ENCODE results near the gene ACP7. TPM values are rescaled to one million over a fixed set of nuclear protein-coding genes. Genes with fewer than 3 reads are reported as not detected.

ACP7 gene
- total and polyA plus RNA-seq, 12 donors = not detected

DNA sequence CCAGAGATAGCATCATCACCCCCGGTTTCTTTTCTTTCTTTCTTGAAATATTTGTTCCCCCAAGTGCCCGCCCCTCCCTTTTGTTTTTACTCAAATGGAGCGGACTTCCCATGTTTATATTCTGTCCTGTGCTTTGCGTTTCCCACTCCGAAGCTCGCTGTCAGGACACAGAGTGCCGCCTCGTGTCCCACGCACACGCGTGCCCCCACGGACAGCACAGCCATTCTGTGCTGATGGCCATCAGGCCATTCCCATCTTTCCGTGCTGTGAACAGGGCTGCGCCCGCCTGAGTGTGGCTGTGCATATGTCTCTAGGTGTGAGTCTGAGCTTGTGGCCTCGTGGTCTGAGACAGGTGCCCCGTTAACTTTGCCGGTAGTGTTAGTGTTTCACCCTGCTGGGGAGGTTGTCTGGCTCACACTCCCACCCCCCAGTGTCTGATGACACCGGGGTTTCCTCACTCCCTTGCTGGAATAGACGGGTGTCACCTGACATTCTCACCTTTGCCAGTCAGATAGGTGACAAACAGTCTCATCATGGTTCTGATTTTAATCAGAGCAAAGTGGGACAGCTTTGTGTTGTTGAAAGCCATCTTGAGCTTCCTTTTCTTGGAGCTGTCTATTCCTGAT lies 48.3 kb downstream of the ACP7 start:
- DNase-seq = no peak
- WGBS, 4 donors = 74 to 85% (median 81%) methylated on average over 20 of the region's 20 CpGs
- no peak for TF ChIP-seq POLR2A (IDR thresholded peaks at IDR 0.05)
- TF ChIP-seq CTCF (IDR thresholded peaks at IDR 0.05) = no peak
- H3K27me3 ChIP-seq = no peaks in the 10 kb centered on the region
- H3K36me3 ChIP-seq (replicated peaks in 1 of 2) = no peaks in the 10 kb centered on the region
- H3K4me1 ChIP-seq (replicated peaks in 1 of 2) = peaks cover 35 to 62% of the 10 kb centered on the region in 2 donors
- no peaks in the 10 kb centered on the region for H3K9me3 ChIP-seq (replicated peaks in 1 of 3)
- no peak overlapping the region for H3K27ac ChIP-seq
- intact Hi-C loops (cut with DNase I) = no loop called here
- H3K4me3 ChIP-seq = no peak overlapping the region

DNA sequence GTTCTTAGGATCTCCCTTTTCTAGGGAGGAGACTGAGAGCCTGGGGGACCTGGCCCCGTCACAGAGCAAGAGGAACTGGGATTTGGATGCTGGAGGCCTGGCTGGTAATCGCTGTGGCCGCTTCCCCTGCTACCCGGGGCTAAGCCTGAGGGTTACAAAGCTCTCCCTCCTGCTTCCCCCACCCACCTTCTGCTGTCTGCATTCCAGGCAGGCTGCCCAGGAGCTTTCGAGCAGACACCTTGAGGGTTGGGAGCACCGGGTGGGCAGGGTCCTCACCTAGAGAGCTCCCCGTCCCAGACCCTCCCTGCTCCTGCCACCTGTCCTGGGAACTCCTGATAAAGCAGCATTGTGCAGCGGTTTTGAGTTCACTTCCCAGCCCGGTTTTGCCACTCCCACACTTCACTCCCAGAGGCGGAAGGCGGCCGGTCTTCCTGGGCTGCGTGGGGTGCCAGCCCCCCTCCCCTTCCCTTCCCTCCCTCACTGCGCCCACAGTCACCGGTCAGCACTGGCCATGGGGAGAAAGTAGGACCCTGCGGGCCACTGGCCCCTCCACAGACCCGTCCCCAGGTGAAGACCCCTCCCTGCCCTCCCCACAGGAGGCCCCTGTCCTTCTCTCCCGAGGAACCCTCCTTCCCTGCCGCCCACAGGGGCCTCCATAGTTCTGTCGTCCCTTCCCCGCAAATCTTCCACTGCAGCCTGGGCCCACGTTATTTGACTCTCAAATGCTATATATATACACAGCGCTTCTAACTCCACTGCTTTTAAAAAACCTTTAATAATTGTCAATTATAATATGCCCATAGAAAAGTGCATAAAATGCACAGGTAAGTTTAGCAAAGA lies 49.5 kb downstream of the ACP7 start:
- intact Hi-C loops (cut with DNase I) = no loop called here

GRCh38 chr19:39135701-39136100 lies 51.5 kb downstream of the ACP7 start:
- H3K27ac ChIP-seq = peak overlapping the region in 1 of 5 donors; percentile 13
- H3K27me3 ChIP-seq = no peaks in the 10 kb centered on the region
- intact Hi-C loops (cut with DNase I) = no loop called here
- no peak for DNase-seq
- H3K36me3 ChIP-seq (replicated peaks in 1 of 2) = no peaks in the 10 kb centered on the region
- H3K4me1 ChIP-seq (replicated peaks in 1 of 2) = peaks cover 45 to 68% of the 10 kb centered on the region in 2 donors
- 86 to 91% (median 89%) methylated on average over 13 of the region's 13 CpGs for WGBS, 4 donors
- no peak overlapping the region for H3K4me3 ChIP-seq
- no peak for TF ChIP-seq CTCF (IDR thresholded peaks at IDR 0.05)
- no peak for TF ChIP-seq POLR2A (IDR thresholded peaks at IDR 0.05)
- H3K9me3 ChIP-seq (replicated peaks in 1 of 3) = no peaks in the 10 kb centered on the region

More for the DNA sequence above, 49.5 kb downstream of the ACP7 start:
- Histone ChIP-seq H3K4me1 (replicated peaks in 1 of 2) (peaks cover 37 to 58% of the 10 kb centered on the region in 2 donors), H3K27ac (peak overlapping the region in 3 of 5 donors; percentile 54 to 84 (median 66)), H3K27me3 (no peaks in the 10 kb centered on the region), H3K9me3 (replicated peaks in 1 of 3) (no peaks in the 10 kb centered on the region), H3K4me3 (peak overlapping the region in 1 of 4 donors; percentile 27), H3K36me3 (replicated peaks in 1 of 2) (no peaks in the 10 kb centered on the region)
- 26 to 33% (median 29%) methylated on average over 12 to 23 of the region's 23 CpGs for WGBS, 4 donors
- TF ChIP-seq POLR2A (IDR thresholded peaks at IDR 0.05) = no peak
- no peak for TF ChIP-seq CTCF (IDR thresholded peaks at IDR 0.05)
- peak in 3 of 7 donors; percentile 50 to 64 (median 55) for DNase-seq

DNA sequence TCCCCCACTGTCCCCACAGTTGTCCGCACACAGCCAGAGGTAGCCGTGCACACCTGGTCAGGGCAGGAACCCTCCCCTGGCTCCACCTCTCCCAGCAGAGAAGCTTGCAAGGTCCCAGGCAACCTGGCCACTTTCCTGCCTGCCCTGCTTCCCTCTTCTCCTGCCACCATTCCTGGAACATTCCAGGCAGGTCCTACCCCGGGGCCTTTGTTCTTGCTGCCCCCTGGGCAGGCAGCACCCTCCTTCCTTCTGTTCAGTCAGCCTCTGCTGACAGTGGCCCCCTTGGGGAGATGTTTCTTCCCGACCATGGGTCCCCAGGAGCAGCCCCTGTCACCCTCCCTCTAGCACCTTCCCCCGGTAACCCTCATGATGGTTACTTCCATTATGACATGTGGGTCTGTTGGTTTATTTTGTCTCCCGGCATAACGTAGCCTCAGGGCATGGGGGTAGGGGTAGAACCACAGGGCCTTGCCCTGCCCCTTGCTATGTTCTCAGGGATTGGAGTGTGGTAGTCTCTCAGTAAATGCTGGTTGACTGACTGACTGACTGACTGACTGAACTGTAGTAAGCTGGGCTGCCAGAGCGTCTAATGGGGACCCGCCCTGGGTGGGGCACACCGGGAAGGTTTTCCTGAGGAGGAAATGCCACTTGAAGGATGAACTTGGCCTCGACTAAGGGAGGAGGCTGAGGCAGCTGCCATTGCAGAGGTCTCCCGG lies 52.2 kb downstream of the ACP7 start:
- DNase-seq = peak in 1 of 7 donors; percentile 35
- intact Hi-C loops (cut with DNase I) = no loop called here
- no peaks in the 10 kb centered on the region for H3K27me3 ChIP-seq
- no peaks in the 10 kb centered on the region for H3K9me3 ChIP-seq (replicated peaks in 1 of 3)
- H3K4me1 ChIP-seq (replicated peaks in 1 of 2) = peaks cover 45 to 63% of the 10 kb centered on the region in 2 donors
- H3K36me3 ChIP-seq (replicated peaks in 1 of 2) = no peaks in the 10 kb centered on the region
- peak overlapping the region in 1 of 5 donors; percentile 36 for H3K27ac ChIP-seq
- H3K4me3 ChIP-seq = no peak overlapping the region
- WGBS, 4 donors = 75 to 87% (median 80%) methylated on average over 9 to 12 of the region's 12 CpGs
- TF ChIP-seq CTCF (IDR thresholded peaks at IDR 0.05) (no peak), POLR2A (IDR thresholded peaks at IDR 0.05) (no peak)

Data from adrenal gland (tissue), 12 donors.